SK-N-SH (cell line): ENCODE measurements around the gene WHRN. TPM values are rescaled to one million over a fixed set of nuclear protein-coding genes. Genes with fewer than 3 reads are reported as not detected.

Experiments used
- CTCF ChIA-PET: fragments of 300-600, 350-600 bp; formaldehyde crosslinking; extraction: SDS; loops from one replicate; lab custom pipeline; 2021; lab: Yijun Ruan, JAX
- POLR2A ChIA-PET: fragments of 350-600 bp; sonication (Branson Sonifier 250); formaldehyde crosslinking; extraction: SDS; loops from one replicate; lab custom pipeline; 2020; ENCODE audit warnings: antibody characterized with exemption, inconsistent platforms; lab: Yijun Ruan, JAX
- DNase-seq: peaks from one replicate; pipeline ENCODE4 v3.0.0; 2012
- H2AFZ ChIP-seq: fragments of 200-600 bp; sonication (generic); 2 replicates; pipeline ENCODE4 v1.8.1; 2016; ENCODE audit warnings: antibody characterized with exemption, mild to moderate bottlenecking, low read depth
- H3F3A ChIP-seq: fragments of 200-600 bp; sonication (generic); replicated peaks from 2 replicates; pipeline ENCODE3; 2016; ENCODE audit warnings: antibody characterized with exemption, mild to moderate bottlenecking; ENCODE audit not compliant: insufficient read depth
- H3K27ac ChIP-seq, 2 experiments: fragments of 200-500 bp in 1 of 2; fragments of 200-600 bp in 1 of 2; sonication (Bioruptor generic) in 1 of 2; sonication (generic), shearing (Covaris generic) in 1 of 2; 2 replicates each; pipeline versions ENCODE4 v1.5.1 to v1.6.1; 2014 to 2016; ENCODE audit warnings: low read depth in 2 of 2, inconsistent platforms in 1 of 2, low read length in 1 of 2, mild to moderate bottlenecking in 1 of 2, mixed read lengths in 1 of 2
- H3K27me3 ChIP-seq: fragments of 200-600 bp; sonication (generic), shearing (Covaris generic); 2 replicates; pipeline ENCODE4 v1.6.1; 2016; ENCODE audit warnings: mixed run types; ENCODE audit not compliant: insufficient read depth
- H3K36me3 ChIP-seq, 2 experiments: fragments of 200-500 bp in 1 of 2; fragments of 200-600 bp in 1 of 2; sonication (Bioruptor generic) in 1 of 2; sonication (generic) in 1 of 2; replicated peaks in 1 of 2; 2 replicates each; pipeline versions ENCODE3 to v1.5.1; 2014 to 2016; ENCODE audit warnings: low read length in 1 of 2, mild to moderate bottlenecking in 1 of 2; ENCODE audit not compliant: insufficient read depth in 2 of 2, control insufficient read depth in 1 of 2
- H3K4me1 ChIP-seq, 2 experiments: fragments of 200-500 bp in 1 of 2; fragments of 200-600 bp in 1 of 2; sonication (Bioruptor generic) in 1 of 2; sonication (generic), shearing (Covaris generic) in 1 of 2; 2 replicates each; pipeline versions ENCODE4 v1.5.1 to v1.6.1; 2014 to 2016; ENCODE audit warnings: low read depth in 1 of 2, low read length in 1 of 2, mixed run types in 1 of 2; ENCODE audit not compliant: insufficient read depth in 2 of 2, control insufficient read depth in 1 of 2
- H3K4me2 ChIP-seq: fragments of 200-600 bp; sonication (generic), shearing (Covaris generic); 2 replicates; pipeline ENCODE4 v1.6.1; 2017; ENCODE audit warnings: mixed run types
- H3K4me3 ChIP-seq, 2 experiments: fragments of 200-500 bp in 1 of 2; fragments of 200-600 bp in 1 of 2; sonication (Bioruptor generic) in 1 of 2; sonication (generic), shearing (Covaris generic) in 1 of 2; 2 replicates each; pipeline versions ENCODE4 v1.5.1 to v1.8.1; 2014 to 2016; ENCODE audit warnings: low read depth in 2 of 2, inconsistent platforms in 1 of 2, low read length in 1 of 2, mild to moderate bottlenecking in 1 of 2, mixed read lengths in 1 of 2, moderate library complexity in 1 of 2
- H3K79me2 ChIP-seq: fragments of 200-600 bp; sonication (generic); 2 replicates; pipeline ENCODE4 v1.8.1; 2017; ENCODE audit warnings: mild to moderate bottlenecking; ENCODE audit not compliant: insufficient read depth
- H3K9ac ChIP-seq: fragments of 200-600 bp; sonication (generic); 2 replicates; pipeline ENCODE4 v1.6.1; 2017; ENCODE audit warnings: mixed run types
- H3K9me2 ChIP-seq: fragments of 200-600 bp; sonication (generic); 2 replicates; pipeline ENCODE4 v1.6.1; 2017; ENCODE audit warnings: mixed run types
- H3K9me3 ChIP-seq: fragments of 200-600 bp; sonication (generic); 2 replicates; pipeline ENCODE4 v1.6.1; 2017; ENCODE audit warnings: mixed run types, mild to moderate bottlenecking, moderate library complexity
- H4K20me1 ChIP-seq: fragments of 200-600 bp; sonication (generic); 2 replicates; pipeline ENCODE4 v1.6.1; 2017; ENCODE audit warnings: mild to moderate bottlenecking, mixed run types; ENCODE audit not compliant: insufficient read depth
- FOSL2 ChIP-seq: IDR thresholded peaks from 2 replicates; pipeline ENCODE4 v1.4.0; 2012; ENCODE audit warnings: low read depth, mild to moderate bottlenecking, moderate library complexity, borderline replicate concordance
- GABPA ChIP-seq: IDR thresholded peaks from 2 replicates; pipeline ENCODE4 v1.4.0; 2012; ENCODE audit warnings: low read depth, mild to moderate bottlenecking
- MXI1 ChIP-seq: IDR thresholded peaks from 2 replicates; pipeline ENCODE4 v1.6.1; 2012; ENCODE audit warnings: mild to moderate bottlenecking, low read depth, low read length, improper control_type of control experiment
- POLR2AphosphoS5 ChIP-seq: IDR thresholded peaks from 2 replicates; pipeline ENCODE4 v1.6.1; 2012; ENCODE audit warnings: low read depth, low read length
- SIN3A ChIP-seq: IDR thresholded peaks from 2 replicates; pipeline ENCODE4 v1.6.1; 2012; ENCODE audit warnings: low read depth, mild to moderate bottlenecking, low read length, moderate library complexity, borderline replicate concordance
- TEAD4 ChIP-seq: IDR thresholded peaks from 2 replicates; pipeline ENCODE4 v1.4.0; 2012; ENCODE audit warnings: mild to moderate bottlenecking, borderline replicate concordance; ENCODE audit not compliant: insufficient read depth
- WGBS: methylation state at CpG from one replicate; pipeline ENCODE4 v1.1.6; 2017; ENCODE audit warnings: low lambda C conversion rate; 5-methylcytosine and 5-hydroxymethylcytosine counted together
- polyA plus RNA-seq, 3 experiments: library from polyadenylated mRNA; depleted of rRNA; stranded (reverse); fragments of >200 nt; gene quantifications; 2 replicates each; pipeline ENCODE4 v1.2.3, GENCODE V29; 2012
- TF ChIP-seq, protein P1 (sequence below): IDR thresholded peaks from 2 replicates; pipeline ENCODE4 v1.6.1; 2012; ENCODE audit warnings: mild to moderate bottlenecking, low read depth, low read length, moderate library complexity
- TF ChIP-seq, protein P2 (sequence below): IDR thresholded peaks from 2 replicates; pipeline ENCODE4 v1.4.0; 2012; ENCODE audit warnings: low read depth, borderline replicate concordance

WHRN gene
- polyA plus RNA-seq, 1 of the 3 experiments (the other 2 are of a cell fraction): 4.6 TPM

DNA sequence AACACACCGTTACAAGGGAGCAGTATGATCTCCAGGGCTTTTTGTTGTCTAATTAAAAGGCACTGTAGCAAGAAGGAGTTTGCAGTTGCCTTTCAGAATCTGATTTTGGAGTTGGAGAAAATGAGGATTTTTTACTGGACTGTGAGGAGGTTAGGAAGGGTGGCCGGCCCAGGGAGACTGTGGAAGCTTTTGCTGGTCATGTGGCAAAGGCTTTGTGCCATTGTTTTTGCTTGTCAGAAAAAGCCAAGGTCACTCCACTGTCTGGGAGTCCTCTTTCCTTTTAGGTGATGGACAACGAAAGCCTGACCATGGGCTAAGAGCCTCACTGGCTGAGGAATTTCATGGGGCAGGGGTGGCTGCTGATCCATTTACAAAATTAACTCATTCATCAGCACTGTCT, 10.3 kb upstream of the WHRN start (continued):
- TF ChIP-seq, protein P1, sequence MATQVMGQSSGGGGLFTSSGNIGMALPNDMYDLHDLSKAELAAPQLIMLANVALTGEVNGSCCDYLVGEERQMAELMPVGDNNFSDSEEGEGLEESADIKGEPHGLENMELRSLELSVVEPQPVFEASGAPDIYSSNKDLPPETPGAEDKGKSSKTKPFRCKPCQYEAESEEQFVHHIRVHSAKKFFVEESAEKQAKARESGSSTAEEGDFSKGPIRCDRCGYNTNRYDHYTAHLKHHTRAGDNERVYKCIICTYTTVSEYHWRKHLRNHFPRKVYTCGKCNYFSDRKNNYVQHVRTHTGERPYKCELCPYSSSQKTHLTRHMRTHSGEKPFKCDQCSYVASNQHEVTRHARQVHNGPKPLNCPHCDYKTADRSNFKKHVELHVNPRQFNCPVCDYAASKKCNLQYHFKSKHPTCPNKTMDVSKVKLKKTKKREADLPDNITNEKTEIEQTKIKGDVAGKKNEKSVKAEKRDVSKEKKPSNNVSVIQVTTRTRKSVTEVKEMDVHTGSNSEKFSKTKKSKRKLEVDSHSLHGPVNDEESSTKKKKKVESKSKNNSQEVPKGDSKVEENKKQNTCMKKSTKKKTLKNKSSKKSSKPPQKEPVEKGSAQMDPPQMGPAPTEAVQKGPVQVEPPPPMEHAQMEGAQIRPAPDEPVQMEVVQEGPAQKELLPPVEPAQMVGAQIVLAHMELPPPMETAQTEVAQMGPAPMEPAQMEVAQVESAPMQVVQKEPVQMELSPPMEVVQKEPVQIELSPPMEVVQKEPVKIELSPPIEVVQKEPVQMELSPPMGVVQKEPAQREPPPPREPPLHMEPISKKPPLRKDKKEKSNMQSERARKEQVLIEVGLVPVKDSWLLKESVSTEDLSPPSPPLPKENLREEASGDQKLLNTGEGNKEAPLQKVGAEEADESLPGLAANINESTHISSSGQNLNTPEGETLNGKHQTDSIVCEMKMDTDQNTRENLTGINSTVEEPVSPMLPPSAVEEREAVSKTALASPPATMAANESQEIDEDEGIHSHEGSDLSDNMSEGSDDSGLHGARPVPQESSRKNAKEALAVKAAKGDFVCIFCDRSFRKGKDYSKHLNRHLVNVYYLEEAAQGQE: no peak
- TF ChIP-seq FOSL2: no peak

DNA sequence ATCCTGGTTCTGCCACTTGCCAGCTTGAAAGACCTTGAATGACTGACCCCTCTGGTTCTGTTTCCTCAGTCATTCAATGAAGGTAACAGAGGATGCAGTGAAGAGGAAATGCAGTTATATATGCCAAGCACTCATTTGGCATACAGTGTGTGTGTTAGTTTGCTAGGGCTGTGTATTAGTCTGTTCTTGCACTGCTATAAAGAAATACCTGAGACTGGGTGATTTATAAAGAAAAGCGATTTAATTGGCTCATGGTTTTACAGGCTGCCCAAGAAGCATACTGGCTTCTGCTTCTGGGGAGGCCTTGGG, 8.6 kb upstream of the WHRN start:
- CTCF ChIA-PET: interaction anchor here (0.8 kb wide), 1 partner anchor 79 kb away, joined by 3 read pairs; no protein-coding TSS in a partner anchor
- H3F3A ChIP-seq: no peaks in the 10 kb centered on the region

More for the DNA sequence above, 8.6 kb upstream of the WHRN start:
- no peaks in the 10 kb centered on the region for H3K9me3 ChIP-seq
- H3K4me2 ChIP-seq: no peak overlapping the region
- POLR2A ChIA-PET: no interaction called here
- no peak overlapping the region for H2AFZ ChIP-seq
- H3K27ac ChIP-seq: no peak overlapping the region
- H4K20me1 ChIP-seq: no peaks in the 10 kb centered on the region
- H3K9me2 ChIP-seq: no peaks in the 10 kb centered on the region
- TF ChIP-seq MXI1: no peak
- no peak for TF ChIP-seq FOSL2
- TF ChIP-seq SIN3A: no peak
- TF ChIP-seq, protein P2, sequence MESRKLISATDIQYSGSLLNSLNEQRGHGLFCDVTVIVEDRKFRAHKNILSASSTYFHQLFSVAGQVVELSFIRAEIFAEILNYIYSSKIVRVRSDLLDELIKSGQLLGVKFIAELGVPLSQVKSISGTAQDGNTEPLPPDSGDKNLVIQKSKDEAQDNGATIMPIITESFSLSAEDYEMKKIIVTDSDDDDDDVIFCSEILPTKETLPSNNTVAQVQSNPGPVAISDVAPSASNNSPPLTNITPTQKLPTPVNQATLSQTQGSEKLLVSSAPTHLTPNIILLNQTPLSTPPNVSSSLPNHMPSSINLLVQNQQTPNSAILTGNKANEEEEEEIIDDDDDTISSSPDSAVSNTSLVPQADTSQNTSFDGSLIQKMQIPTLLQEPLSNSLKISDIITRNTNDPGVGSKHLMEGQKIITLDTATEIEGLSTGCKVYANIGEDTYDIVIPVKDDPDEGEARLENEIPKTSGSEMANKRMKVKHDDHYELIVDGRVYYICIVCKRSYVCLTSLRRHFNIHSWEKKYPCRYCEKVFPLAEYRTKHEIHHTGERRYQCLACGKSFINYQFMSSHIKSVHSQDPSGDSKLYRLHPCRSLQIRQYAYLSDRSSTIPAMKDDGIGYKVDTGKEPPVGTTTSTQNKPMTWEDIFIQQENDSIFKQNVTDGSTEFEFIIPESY: no peak
- no peak for TF ChIP-seq GABPA
- TF ChIP-seq, protein P1: no peak
- TF ChIP-seq TEAD4: no peak
- no peak for TF ChIP-seq POLR2AphosphoS5
- DNase-seq: no peak
- H3K9ac ChIP-seq: no peak overlapping the region
- H3K4me3 ChIP-seq: no peak overlapping the region
- peaks cover 38% of the 10 kb centered on the region for H3K27me3 ChIP-seq
- 45% methylated on average over 1 of the region's 1 CpG for WGBS
- H3K4me1 ChIP-seq: no peaks in the 10 kb centered on the region
- H3K36me3 ChIP-seq: no peaks in the 10 kb centered on the region
- H3K79me2 ChIP-seq: no peaks in the 10 kb centered on the region
